PC-9 (cell line): Measurements from ENCODE around the gene LAMA3. TPM values are rescaled to one million over a fixed set of nuclear protein-coding genes. Genes with fewer than 3 reads are reported as not detected.

Experiments
- BruUV-seq: library from RNA; stranded (reverse); fragments of 400-500 nt; replicated peaks from 2 replicates; lab custom pipeline; 2021; lab: Mats Ljungman, UMichigan
- CTCF ChIA-PET: fragments of 300-600 bp; sonication (Branson Sonifier 250); formaldehyde crosslinking; loops from one replicate; lab custom pipeline; 2022; ENCODE audit warnings: antibody characterized with exemption; lab: Charles Lee
- POLR2A ChIA-PET: fragments of 300-600 bp; sonication (Branson Sonifier 250); formaldehyde crosslinking; loops from one replicate; lab custom pipeline; 2022; ENCODE audit warnings: antibody characterized with exemption; ENCODE audit not compliant: unreplicated experiment; lab: Charles Lee
- DNase-seq, 2 experiments: peaks; one replicate each; pipeline versions ENCODE4 v3.0.0 to v3.0.0-alpha.2; 2015 to 2022; ENCODE audit warnings: mixed read lengths in 1 of 2
- H2AFZ ChIP-seq: fragments of 200-600 bp; sonication (generic); 2 replicates; pipeline ENCODE4 v1.8.1; 2017; ENCODE audit warnings: antibody characterized with exemption
- H3F3A ChIP-seq: fragments of 200-600 bp; sonication (generic); 2 replicates; pipeline ENCODE4 v1.8.1; 2017; ENCODE audit warnings: antibody characterized with exemption, mild to moderate bottlenecking, low read depth; ENCODE audit not compliant: insufficient read depth
- H3K27ac ChIP-seq: fragments of 200-600 bp; sonication (generic); 2 replicates; pipeline ENCODE4 v1.6.1; 2016; ENCODE audit warnings: mixed run types
- H3K27me3 ChIP-seq: fragments of 200-600 bp; sonication (generic); 2 replicates; pipeline ENCODE4 v1.6.1; 2016; ENCODE audit warnings: low read depth, mixed run types; ENCODE audit not compliant: insufficient read depth
- H3K36me3 ChIP-seq: fragments of 200-600 bp; sonication (generic); 2 replicates; pipeline ENCODE4 v1.6.1; 2016; ENCODE audit warnings: low read depth, mixed run types
- H3K4me1 ChIP-seq: fragments of 200-600 bp; sonication (generic); replicated peaks from 2 replicates; pipeline ENCODE4 v1.6.1; 2016; ENCODE audit warnings: mixed run types; ENCODE audit not compliant: insufficient read depth
- H3K4me2 ChIP-seq: fragments of 200-600 bp; sonication (generic); 2 replicates; pipeline ENCODE4 v1.6.1; 2017; ENCODE audit warnings: mixed run types
- H3K4me3 ChIP-seq: fragments of 200-600 bp; sonication (generic); 2 replicates; pipeline ENCODE4 v1.6.1; 2016; ENCODE audit warnings: mixed run types
- H3K79me2 ChIP-seq: fragments of 200-600 bp; sonication (generic); 2 replicates; pipeline ENCODE4 v1.6.1; 2017; ENCODE audit warnings: low read depth, mixed run types
- H3K9me2 ChIP-seq: fragments of 200-600 bp; sonication (generic); 2 replicates; pipeline ENCODE4 v1.8.1; 2017; ENCODE audit warnings: mild to moderate bottlenecking; ENCODE audit not compliant: insufficient read depth
- H3K9me3 ChIP-seq: fragments of 200-600 bp; sonication (generic); 2 replicates; pipeline ENCODE4 v1.8.1; 2016; ENCODE audit warnings: low read depth; ENCODE audit not compliant: insufficient read depth
- H4K20me1 ChIP-seq: fragments of 200-600 bp; sonication (generic); 2 replicates; pipeline ENCODE4 v1.8.1; 2017; ENCODE audit not compliant: insufficient read depth
- EZH2 ChIP-seq: fragments of 200-600 bp; sonication (generic); IDR thresholded peaks from 2 replicates; pipeline ENCODE4 v1.8.0; 2017; ENCODE audit warnings: antibody characterized with exemption, low read depth
- intact Hi-C: fragments of 100-400 bp; cut with micrococcal nuclease; formaldehyde crosslinking; loops from one replicate; pipeline ENCODE4 v1.10.0; 2022; ENCODE audit not compliant: unreplicated experiment
- total RNA-seq: library from RNA; stranded (reverse); gene quantifications from 2 replicates; pipeline ENCODE4 v1.2.3, GENCODE V29; 2021
- TF ChIP-seq, protein P1 (sequence below): fragments of 200-600 bp; sonication (generic); conservative IDR thresholded peaks from 2 replicates; pipeline ENCODE4 v1.6.1; 2017; ENCODE audit warnings: mixed run types, antibody characterized with exemption, mild to moderate bottlenecking, moderate library complexity

Gene LAMA3
- total RNA-seq, 1 experiment from 2014 or later, result 44.4 TPM

DNA sequence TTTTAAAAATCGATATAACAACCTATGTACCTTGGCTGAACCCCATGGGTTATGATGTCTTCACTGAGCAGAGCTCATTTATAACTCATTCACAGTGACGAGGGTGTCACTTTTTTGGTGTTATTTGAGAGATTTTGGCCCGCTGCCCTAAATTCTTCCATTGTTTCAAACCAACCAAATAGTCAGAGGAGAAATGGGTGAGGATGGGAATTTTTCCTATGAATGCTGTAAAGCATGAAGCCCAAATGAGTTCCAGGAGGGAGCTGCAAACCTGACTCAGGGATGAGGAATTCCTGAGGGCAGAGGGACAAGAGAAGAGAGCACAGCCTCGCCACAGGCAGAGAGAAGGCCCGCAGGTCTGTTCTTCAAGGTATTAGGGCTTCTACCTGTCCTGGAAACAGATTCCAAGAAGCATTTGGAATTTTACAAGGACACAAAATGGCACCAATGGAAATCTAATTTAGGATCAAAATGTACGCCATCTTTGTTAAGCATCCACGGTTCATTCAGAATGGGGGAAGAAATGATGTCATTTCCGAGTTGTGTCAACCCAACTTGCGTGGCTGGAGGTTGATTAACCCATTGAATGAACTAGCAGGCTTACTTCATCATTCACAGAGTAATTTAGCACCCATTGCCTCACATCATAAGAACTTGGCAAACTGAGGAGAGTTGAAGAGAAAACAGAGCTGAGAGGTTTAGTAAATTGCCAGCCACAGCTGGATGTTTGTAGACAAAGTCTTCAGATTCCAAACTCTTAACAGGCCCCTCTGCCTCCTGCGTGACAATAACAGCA lies 133.5 kb downstream of the LAMA3 start:
- Histone ChIP-seq H3K27me3 (no peaks in the 10 kb centered on the region), H3K79me2 (no peaks in the 10 kb centered on the region), H2AFZ (no peak overlapping the region), H4K20me1 (no peaks in the 10 kb centered on the region), H3F3A (no peaks in the 10 kb centered on the region), H3K4me2 (no peak overlapping the region), H3K9me3 (no peaks in the 10 kb centered on the region), H3K4me1 (0 out of 2 replicates have a peak, but pooled peaks cover under 1% of the 10 kb centered on the region), H3K4me3 (no peak overlapping the region), H3K36me3 (no peaks in the 10 kb centered on the region), H3K27ac (no peak overlapping the region), H3K9me2 (no peaks in the 10 kb centered on the region)
- TF ChIP-seq EZH2, result no peak
- ChIA-PET POLR2A (interaction anchor here (0.5 to 0.8 kb wide), 2 partner anchors 50 to 237 kb away, joined by 5 to 6 read pairs; no protein-coding TSS in a partner anchor), CTCF (no interaction called here)
- DNase-seq, result peak; percentile 48 to 66
- TSS peak; percentile 76 for BruUV-seq
- intact Hi-C loops, result loop anchor here (1.0 kb wide), 1 partner anchor 50 kb away; no protein-coding TSS in a partner anchor

DNA sequence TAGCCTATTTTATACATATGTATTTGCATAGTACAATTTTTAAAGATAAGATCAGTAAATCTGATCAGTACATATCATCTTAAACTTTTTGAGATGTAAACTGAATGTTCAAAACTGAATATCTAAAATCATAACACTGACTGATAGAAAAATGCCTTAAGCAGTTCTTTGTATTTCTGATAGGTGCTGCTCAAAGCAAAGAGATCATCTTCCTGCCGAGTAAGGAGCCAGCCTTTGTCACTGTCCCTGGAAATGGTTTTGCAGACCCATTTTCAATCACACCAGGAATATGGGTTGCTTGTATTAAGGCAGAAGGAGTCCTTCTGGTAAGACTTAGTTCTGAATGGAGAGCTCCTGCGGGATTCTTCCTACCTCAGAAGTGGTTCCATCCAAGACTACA lies 135.0 kb downstream of the LAMA3 start:
- Histone ChIP-seq H2AFZ (no peak overlapping the region), H3K9me2 (no peaks in the 10 kb centered on the region), H3K9me3 (no peaks in the 10 kb centered on the region), H3K4me2 (no peak overlapping the region), H3K27me3 (no peaks in the 10 kb centered on the region), H3K27ac (no peak overlapping the region), H3F3A (no peaks in the 10 kb centered on the region; the same call in 1 of the 2 replicates), H3K36me3 (no peaks in the 10 kb centered on the region), H4K20me1 (no peaks in the 10 kb centered on the region), H3K4me1 (peaks cover 13% of the 10 kb centered on the region), H3K4me3 (no peak overlapping the region), H3K79me2 (no peaks in the 10 kb centered on the region)
- DNase-seq, result no peak
- ChIA-PET CTCF (no interaction called here), POLR2A (interaction anchor here (0.7 kb wide), 1 partner anchor 32 kb away, joined by 5 read pairs; no protein-coding TSS in a partner anchor)
- TF ChIP-seq EZH2, result no peak
- TF ChIP-seq, protein P1, sequence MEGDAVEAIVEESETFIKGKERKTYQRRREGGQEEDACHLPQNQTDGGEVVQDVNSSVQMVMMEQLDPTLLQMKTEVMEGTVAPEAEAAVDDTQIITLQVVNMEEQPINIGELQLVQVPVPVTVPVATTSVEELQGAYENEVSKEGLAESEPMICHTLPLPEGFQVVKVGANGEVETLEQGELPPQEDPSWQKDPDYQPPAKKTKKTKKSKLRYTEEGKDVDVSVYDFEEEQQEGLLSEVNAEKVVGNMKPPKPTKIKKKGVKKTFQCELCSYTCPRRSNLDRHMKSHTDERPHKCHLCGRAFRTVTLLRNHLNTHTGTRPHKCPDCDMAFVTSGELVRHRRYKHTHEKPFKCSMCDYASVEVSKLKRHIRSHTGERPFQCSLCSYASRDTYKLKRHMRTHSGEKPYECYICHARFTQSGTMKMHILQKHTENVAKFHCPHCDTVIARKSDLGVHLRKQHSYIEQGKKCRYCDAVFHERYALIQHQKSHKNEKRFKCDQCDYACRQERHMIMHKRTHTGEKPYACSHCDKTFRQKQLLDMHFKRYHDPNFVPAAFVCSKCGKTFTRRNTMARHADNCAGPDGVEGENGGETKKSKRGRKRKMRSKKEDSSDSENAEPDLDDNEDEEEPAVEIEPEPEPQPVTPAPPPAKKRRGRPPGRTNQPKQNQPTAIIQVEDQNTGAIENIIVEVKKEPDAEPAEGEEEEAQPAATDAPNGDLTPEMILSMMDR, result no peak
- no TSS peak for BruUV-seq
- intact Hi-C loops, result no loop called here

DNA sequence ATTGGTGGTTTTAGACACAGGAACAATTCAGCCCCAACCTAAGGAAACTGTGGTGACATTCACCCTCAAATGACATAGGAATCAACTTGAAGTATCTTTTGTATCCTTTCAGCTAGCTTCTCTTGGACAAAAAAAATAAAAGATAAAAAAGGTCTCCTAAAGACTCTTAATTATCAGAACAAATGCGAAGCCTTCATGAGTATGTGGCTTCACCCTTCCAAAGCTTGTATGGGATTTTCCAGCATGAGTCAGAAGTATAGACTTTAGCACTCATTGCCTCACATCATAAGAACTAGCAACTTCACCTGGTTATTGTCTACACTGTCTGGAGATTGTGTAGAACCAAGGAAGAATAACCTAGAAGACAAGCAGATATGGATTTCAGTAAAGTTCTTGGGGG lies 135.4 kb downstream of the LAMA3 start:
- intact Hi-C loops, result no loop called here
- CTCF ChIA-PET, result no interaction called here

More for the DNA sequence above, 135.4 kb downstream of the LAMA3 start:
- Histone ChIP-seq H3K27ac (no peak overlapping the region), H3K79me2 (no peaks in the 10 kb centered on the region), H3K36me3 (no peaks in the 10 kb centered on the region), H3K27me3 (no peaks in the 10 kb centered on the region), H3K9me2 (no peaks in the 10 kb centered on the region), H4K20me1 (no peaks in the 10 kb centered on the region), H3K4me3 (no peak overlapping the region), H3K4me1 (peaks cover 15% of the 10 kb centered on the region), H3K9me3 (no peaks in the 10 kb centered on the region), H3K4me2 (no peak overlapping the region), H3F3A (no peaks in the 10 kb centered on the region; the same call in 1 of the 2 replicates), H2AFZ (no peak overlapping the region)
- BruUV-seq, result no TSS peak
- TF ChIP-seq, protein P1, result no peak
- no peak for TF ChIP-seq EZH2
- POLR2A ChIA-PET, result no interaction called here
- DNase-seq, result no peak
